Glomerular endothelial cell (primary cell): Measurements from ENCODE around the gene ZNF354C. TPM values are rescaled to one million over a fixed set of nuclear protein-coding genes. Genes with fewer than 3 reads are reported as not detected.

Experiments used
- DNase-seq: peaks from one replicate; pipeline ENCODE4 v3.0.0-alpha.2; 2011; ENCODE audit warnings: low read depth, low spot score; ENCODE audit errors: extremely low read depth
- total RNA-seq: library from RNA; depleted of rRNA; stranded (reverse); fragments of >200 nt; gene quantifications from 2 replicates; pipeline ENCODE4 v1.2.3, GENCODE V29; 2015

Gene ZNF354C
- total RNA-seq, 1 donor from 2014 or later: 4.6 TPM

DNA sequence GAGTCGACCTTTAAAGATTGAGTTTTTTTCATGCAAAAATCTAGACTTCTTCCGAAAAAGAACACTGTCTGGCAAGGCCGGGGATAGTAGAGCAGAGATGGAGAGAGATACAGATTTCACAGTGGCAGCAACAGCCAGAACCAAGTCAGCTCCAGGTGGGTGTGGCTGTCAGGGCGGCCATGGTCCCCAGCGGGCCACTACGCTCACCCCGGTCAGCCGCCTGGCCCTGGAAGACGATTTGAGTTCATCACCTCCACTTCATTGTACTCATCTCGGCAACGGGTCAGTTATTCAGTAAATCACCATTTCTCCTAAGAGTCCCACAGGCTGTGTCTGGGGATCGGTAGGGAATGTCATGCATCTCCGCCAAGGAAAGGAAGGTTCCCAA lies 53.0 kb downstream of the ZNF354C start:
- DNase-seq: no peak

DNA sequence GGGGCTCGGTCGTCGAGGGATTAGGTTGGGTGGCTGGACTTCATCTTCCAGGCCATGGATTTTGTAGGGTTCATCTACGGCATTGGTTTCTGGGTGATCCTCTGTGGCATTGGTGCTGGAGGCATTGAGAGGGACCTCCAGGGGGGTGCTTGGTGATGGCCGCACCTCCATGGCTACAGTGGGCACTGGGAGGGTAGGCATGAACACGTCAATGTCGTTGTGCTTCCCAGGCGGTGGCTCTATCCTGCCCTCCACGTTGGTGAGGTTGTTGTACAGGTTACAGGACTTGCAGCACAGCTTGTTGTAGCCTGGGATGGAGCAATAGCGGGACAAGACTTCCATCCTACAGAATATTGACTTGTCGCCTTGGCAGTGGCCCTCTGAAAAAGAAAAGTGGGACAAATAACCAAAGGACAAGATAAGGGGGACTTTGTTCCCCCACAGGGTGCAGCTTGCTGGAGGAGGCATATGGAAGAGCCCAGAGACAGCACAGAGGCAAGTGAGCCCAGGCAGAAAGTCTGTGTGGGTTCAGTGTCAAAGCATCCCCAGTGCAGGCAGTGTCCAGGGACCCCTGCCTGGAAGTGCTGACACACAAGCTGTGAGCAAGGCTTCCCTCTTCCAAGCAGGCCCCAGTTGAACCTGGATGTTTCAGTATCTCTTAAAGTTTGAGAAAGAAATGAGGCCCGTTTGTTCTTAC lies 53.9 kb downstream of the ZNF354C start:
- no peak for DNase-seq

DNA sequence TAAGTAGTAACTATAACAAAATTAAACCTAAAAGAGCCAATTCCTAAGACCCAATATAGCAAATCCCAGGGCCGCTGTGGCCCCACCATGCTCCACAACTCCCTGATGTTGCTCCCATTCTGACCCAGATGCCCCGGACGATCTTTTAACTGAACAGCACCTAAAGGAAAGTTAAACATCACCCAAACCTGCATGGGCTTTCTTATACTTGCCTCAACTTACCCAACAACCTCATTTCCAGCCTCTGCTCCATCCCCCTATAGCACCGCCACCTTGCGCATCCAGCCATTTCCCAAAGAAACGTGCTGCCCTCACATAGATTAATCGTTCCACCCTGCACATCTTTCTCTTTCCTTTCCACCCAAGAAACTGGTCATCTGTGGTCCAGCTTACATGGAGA lies 54.6 kb downstream of the ZNF354C start:
- DNase-seq: no peak

DNA sequence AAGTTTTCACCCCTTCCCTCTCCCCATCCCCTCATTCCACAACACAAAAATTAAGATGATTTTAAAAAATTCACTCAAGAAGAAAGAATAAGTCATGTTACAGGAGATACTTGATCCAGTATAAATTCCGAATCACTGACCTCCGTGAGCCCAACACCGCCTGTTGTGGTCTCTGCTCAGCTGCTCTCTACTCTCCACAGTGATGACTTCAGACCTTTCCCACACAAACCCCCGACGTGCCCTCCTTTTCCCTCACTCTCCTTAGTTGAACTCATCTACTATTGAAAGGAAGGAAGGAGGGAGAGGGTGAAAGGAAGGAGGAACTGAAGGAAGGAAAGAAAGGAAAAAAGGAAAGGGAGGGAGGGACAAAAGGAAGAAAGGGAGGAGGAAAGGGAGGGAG lies 55.1 kb downstream of the ZNF354C start:
- DNase-seq: no peak

DNA sequence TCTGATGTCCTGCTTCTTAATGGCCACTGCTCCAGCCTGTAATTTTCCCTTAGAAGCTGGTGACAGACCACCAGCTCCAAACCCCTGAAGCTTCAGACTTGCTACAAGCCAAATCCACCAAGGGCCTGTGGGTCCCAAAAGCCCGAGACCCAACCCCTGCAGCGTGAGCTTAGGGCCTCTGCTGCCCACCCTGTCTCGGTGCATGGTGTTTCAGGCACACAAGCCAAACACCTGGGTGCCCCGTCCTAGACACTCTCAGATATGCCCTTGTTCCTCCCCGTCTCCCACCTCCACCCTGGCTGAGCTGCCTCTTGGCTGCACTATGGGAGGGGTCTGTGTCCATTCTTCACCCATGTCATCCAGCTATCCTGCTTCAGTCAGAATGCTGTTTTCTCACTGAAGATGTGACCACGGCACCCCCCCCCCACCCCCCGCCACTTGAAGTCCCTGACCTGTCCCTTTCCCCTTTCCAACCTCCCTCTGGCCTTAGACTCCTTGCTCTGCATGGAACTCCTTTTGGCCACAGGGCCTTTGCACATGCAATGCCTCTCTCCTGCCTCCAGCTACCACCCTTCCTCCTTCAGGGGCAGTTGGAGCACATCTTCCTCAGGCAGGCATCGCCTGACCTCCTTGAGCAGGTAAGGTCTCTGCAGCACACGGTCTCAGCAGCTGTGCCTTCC lies 55.8 kb downstream of the ZNF354C start:
- DNase-seq: no peak

DNA sequence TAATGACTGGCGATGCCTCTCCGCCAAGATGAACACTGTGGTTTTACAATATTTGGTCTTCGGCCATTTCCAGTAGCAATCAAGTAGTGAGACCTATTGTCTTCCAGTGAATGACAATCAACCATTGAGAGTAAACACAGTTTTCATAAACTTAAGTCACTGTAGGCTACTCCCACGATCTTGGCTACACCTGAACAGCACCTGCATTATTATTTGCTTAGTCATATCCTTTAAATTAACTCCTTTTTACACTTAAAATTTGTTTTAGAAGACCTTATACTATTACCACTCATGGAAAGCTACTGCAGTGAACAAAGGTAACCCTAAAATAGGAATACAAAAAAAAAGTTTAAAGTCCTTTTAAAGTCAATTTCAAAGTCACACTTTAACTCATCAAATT lies 58.2 kb downstream of the ZNF354C start:
- no peak for DNase-seq

DNA sequence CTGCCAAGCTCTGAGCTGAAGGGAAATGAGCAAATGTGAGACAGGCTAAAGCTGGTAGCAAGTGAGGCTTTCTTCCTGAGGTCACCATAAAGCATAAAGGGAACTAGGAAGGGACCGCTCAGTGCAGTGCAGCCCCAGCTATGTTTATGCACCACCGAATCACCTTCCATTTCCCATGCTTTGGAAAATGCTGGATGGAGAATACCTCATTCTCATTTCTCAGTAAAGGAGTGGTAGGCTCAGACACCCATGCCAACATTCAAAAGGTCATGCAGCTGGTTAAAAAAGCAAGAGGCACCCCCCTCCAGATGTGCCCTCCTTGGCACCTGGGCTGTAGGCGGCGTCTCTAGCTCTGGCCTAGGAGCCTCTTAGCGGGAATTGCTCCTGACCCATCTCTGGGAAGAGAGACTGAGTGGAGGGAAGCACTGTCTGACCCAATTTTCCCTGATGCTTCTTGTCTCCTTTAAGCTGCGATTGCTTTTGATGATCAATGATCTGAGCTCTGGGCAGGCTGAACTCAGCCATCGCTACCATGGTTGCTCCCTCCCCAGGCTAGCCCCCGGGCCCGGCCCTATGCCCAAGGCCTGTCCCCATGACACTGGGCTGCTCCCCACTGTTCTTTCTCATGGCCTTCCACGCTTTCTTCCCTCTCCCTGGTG lies 58.7 kb downstream of the ZNF354C start:
- no peak for DNase-seq

DNA sequence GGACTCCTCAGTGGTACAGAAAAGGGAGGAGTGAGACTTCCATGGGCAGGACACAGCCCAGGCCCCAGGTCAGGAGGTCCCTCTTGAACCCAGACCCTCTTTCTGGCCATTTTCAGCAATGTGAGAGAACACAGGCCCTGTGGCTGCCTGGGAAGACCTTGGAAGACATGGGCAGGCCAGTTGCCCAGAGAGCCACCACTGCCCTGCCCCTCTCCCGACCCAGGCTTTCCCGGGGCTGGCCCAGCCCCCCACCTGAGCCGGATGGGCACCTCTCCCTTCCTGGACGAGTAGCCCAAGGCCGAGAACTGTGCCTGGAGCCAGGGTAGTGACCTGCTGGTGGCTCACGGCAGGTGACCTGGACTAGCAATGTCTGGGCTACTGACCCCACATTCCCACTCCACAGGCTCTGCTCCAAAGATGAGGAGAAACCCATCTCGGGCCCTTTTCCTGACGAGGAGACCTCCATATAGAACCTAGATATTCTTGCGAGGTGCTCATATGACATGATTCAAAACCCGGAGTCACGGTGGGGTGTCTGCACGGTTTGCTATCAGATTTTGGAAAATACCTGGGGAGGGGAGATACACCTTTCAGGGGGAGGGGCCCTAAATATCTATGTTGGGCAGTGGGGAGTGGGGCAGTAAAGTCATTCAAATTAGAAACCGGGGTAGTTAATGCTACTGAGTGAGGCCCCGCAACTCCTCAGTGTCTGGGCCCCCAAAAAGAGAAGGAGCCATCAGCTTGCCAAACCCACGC lies 59.4 kb downstream of the ZNF354C start:
- no peak for DNase-seq

DNA sequence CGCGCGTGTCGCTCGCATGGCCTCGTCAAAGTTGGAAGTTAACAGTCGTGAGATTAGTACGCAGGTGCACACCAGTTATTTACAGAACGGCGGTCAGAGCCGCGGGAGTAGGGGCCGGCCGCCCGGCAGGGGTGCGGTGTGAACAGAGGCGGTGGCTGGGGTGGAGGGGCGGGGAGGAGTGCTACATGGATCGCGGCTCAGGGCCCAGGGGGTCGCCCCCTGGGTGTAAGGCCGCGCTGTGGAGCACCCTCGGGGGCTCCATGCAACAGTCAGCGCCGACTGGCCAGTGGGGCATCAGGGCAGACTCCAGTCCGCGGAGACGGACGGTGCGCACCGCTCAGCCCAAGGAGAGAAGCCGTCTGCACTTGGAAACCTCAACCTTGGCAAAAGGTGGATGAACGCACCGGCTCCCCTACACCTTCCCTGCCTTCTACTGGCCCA lies 60.3 kb downstream of the ZNF354C start:
- DNase-seq: no peak

DNA sequence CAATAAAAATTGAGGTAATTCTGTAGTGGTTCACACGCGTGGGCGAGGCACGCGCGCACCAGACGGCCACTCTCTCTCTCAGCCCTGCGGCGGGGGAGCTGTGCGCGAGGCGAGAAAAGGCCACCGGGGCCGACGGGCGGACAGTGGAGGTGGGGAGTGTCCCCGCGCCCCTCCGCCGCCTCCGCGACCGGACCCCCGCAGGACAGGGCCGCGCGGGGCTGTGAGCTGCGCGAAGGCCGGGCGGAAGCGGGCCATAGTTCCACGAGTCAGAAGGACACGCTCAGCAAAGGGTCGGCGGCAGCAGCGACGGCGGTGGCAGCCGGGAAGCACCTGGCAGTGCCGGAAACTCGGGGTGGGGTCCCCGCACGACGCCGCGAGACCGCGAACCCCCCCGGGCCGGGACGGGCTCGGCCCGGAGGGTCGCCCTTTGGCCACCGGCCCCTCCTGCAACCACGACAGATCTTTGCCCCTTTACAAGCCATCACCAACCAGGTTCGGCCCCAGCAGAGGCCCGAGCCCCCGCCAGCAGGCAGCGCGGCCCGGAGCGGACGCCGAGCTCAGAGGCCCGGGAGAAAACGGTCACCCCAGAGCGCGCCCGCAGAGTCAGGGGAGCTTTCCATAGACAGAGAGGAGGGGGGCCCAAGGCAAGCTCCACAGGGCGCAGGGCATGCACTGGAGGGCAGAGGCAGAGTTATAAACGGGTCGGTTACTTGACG lies 60.9 kb downstream of the ZNF354C start:
- DNase-seq: no peak

DNA sequence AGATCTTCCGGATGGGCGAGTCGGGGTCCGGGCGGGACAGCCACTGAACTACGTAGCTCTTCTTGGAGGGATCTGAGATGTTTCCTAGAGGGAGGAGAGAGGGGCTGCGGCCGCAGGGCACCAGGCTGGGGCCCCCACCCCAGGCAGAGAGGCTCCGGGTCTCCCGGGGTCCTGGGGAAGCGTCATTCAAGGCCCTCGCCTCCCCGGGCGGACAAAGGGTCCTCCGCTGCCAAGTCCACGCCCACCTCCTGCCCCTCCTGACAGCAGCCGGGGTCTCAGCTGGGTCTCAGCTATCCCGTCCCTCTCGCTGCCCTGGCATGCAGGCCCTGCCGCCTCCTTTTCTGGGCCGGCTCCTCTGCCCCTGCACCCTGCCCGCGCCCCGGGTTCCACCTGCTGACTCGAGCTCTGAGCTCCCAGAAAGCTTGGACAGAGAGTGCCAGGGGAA lies 61.5 kb downstream of the ZNF354C start:
- no peak for DNase-seq

DNA sequence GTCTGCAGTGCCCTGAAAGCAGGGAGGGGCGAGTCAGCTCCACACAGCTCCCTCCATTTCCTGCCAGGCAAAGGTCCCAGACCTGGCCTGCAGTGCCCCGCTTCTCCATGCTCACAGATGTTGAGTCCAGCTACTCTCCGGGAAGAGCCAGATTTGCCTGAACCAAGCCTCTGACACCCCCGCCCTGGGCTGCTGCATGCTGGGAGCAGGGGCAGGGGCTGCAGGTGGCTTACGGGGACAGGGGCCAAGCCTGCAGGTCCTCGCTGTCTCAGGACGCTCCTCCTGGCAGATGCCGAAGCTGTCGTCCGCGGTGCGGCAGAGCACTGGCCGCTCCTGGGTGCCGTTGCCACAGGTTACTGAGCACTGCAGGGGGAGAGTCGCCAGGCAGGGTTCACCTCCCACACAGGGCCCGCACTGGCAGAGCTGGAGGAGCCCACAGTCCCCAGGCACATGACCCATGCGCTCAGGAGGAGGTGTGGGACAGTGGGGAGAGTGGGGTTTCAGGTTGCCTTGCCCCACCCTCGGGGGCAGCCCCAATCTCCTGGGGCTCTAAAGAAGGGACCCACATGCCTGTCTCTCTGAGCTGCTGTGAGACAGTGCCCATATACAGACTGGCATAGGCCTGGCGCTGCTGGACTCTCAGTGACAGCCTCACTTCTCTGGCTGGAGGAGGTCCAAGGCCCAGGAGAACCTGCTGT lies 62.4 kb downstream of the ZNF354C start:
- no peak for DNase-seq

DNA sequence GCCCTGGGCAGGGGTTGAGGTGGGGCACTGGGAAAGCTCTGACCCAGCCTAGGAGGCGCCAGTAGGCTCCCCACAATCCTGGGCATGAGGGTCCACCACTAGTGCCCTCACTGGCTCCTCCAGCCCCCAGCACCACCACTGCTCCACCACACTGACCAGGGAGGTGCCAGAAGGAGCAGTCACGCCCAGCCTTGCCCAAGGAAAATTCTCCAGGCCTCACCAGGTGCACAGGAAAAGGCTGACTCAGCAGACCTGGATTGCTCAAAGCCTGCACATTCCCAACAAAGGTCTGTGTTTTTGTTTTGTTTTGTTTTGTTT lies 62.9 kb downstream of the ZNF354C start:
- DNase-seq: no peak

DNA sequence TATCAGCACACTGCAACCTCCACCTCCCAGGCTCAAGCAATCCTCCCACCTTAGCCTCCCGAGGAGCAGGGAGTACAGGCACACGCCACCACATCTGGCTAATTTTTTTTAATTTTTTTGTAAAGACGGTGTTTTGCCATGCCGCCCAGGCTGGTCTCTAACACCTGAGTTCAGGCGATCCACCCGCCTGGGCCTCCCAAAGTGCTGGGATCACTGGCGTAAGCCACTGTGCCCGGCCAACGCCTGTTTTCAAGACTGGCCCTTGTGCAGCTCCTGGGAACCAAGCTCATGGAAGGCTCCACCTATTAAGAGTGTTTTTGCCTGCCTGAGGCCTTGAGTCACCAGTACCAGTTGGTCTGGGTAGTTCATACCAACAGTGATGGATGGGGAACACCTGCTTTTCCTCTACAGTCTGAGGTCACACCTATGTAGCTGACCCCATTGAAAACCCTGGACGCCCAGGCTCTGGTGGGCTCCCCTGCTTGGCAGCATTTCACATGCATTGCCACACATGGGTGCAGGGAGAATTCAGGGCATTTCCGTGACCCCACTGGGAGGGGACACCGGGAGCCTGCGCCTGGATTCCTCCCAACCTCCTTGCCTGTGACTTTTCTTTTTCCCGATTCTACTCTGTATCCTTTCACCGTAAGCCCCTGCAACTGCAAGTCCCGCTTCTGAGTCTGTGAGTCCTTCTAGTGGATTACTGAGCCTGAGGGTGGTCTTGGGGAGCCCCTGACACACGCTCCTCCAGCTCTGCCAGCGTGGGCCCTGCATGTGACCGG lies 63.5 kb downstream of the ZNF354C start:
- no peak for DNase-seq

DNA sequence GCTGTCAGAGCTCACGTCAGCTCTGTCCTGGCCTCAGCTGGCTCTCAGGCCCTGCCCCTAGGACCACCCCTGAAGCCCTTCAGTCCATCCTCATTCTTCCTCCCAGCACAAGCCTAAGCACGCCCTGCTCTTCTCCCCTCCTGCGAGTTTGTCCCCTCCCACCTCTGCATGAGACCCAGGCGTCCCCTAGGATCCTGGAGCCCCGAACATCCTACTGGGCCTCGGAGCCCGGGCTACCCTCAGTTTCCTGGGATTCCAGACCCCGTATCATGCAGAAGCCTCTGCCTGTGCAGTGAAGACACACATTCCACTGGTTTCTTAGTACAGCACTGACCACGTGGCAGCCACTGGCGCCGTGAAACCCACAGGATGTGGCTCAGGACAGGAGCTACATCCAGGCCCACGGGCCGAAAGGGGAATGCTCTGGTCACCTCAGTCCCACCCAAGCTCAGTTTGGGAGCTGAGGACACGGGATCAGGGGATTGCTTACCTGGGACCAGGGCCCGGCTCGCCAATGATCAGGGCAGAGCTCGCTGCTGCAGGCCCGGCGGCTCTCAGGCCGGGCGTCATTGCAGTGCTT lies 64.2 kb downstream of the ZNF354C start:
- no peak for DNase-seq

DNA sequence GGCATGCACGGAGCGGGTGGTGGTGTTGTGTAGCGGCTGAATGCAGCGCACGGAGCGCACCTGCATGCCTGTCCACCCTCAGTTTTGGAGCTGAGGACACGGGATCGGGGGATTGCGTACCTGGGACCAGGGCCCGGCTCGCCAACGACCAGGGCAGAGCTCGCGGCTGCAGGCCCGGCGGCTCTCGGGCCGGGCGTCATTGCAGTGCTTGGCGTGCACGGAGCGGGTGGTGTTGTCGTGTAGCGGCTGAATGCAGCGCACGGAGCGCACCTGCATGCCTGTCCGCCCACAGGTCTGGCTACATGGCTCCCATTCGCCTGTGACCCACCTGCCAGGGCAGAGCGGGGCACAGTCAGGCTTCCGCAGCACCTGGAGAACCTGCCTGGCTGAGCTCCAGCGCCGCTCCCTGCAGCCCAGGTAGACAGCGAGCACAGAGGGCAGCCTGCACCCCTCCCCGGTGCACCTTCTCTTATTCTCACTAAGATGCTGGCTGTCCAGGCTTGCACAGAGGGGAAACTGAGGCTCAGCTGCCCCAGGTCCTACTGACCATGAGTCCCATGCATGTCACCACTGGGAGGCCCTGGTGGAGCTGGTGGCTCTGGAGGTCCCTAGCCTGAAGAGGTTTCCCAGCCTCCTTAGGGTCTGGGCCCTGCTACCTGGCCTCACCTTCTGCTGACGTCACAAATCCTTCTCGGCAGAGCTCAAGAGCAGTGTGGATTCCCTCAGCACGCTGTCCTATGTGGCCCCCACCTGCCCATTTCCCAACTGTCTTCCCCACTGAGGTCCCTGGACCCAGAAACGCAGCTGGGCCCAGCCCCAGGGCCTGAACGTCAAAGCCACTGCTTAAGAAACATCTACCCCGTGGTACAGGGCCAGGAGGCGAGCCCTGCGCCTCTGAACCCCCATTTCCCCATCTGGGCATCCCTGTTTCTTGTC lies 64.9 kb downstream of the ZNF354C start:
- DNase-seq: no peak

DNA sequence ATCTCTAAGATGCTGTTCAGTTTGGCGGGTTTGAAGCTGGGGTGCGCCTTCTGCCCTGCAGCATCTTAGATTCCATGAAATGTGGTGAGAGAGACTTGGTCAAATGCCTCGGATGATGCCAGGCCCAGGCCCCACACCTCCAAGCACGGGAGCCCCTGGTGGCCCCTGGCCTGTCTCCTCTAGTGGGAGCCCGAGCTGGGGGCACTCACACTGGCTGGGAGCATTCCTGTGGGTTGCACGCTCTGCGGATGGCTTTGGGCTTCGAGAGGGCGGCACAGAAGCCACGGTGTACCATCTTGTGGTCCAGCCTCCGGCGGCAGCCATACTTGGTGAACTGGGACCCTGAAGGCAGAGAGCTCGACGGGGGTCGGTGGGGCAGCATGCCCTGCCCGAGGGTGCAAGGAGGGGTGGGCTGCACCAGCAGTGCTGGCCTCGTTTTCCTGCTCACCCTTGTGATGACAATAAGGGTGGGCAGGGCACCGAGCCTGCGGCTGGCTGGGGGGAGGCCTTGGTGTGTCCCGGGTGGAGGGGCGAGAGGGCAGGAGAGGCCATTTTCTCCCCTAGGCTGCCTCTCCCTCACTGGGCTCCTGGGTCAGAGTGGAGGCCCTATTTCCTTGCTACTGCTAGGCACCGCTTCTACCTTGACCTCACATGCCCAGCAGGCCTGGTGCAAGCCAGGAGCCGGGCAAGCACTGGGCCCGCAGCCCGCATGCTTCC lies 65.8 kb downstream of the ZNF354C start:
- DNase-seq: no peak
